ENCODE results near the gene DRAM1. TPM values are rescaled to one million over a fixed set of nuclear protein-coding genes. Genes with fewer than 3 reads are reported as not detected.

The DRAM1 gene

GRCh38 chr12:101967506-101967905 is 90.1 kb downstream of the DRAM1 start:
- no peak overlapping the region for H3K4me3 ChIP-seq (ENCODE audit: insufficient read depth in 1 of 2, low read depth in 1 of 2, low read length in 2 of 2)
- no peaks in the 10 kb centered on the region for H3K27me3 ChIP-seq (ENCODE audit: control insufficient read depth in 1 of 2, insufficient read depth in 1 of 2, low read length in 2 of 2)
- no peak overlapping the region for H2BK5ac ChIP-seq (ENCODE audit: low read depth, low read length, poor library complexity, severe bottlenecking)
- H3K79me1 ChIP-seq (replicated peaks; ENCODE audit: low read length, poor library complexity, severe bottlenecking), result no peaks in the 10 kb centered on the region
- H3K4me2 ChIP-seq (ENCODE audit: low read length, poor library complexity, severe bottlenecking), result no peak overlapping the region
- H4K91ac ChIP-seq (ENCODE audit: low read length), result no peak overlapping the region
- no peak overlapping the region for H4K8ac ChIP-seq (ENCODE audit: low read length)
- no peak for DNase-seq
- H2BK12ac ChIP-seq (ENCODE audit: low read length in 2 of 2), result no peak overlapping the region
- peaks cover 2% of the 10 kb centered on the region for H3K9me3 ChIP-seq (ENCODE audit: control insufficient read depth, low read length)
- H3K36me3 ChIP-seq (ENCODE audit: control insufficient read depth in 1 of 2, insufficient read depth in 2 of 2, low read depth in 1 of 2, low read length in 2 of 2), result no peaks in the 10 kb centered on the region
- no peak overlapping the region for H2AK5ac ChIP-seq (ENCODE audit: low read length, severe bottlenecking)
- no peak overlapping the region for H3K18ac ChIP-seq (ENCODE audit: low read depth in 1 of 2, low read length in 2 of 2)
- no peak overlapping the region for H2BK15ac ChIP-seq (ENCODE audit: low read depth, poor library complexity, severe bottlenecking)
- no peak overlapping the region for H2AFZ ChIP-seq (ENCODE audit: low read depth, low read length)
- no peak overlapping the region for H2BK120ac ChIP-seq (ENCODE audit: low read depth, low read length)
- H3K4me1 ChIP-seq (ENCODE audit: control insufficient read depth, insufficient read depth, low read depth, low read length), result no peaks in the 10 kb centered on the region
- no peak overlapping the region for H3K9ac ChIP-seq (ENCODE audit: low read length)
- 88% methylated on average over 4 of the region's 4 CpGs for WGBS
- H3K23ac ChIP-seq (ENCODE audit: low read length in 2 of 2), result no peak overlapping the region
- H3K4ac ChIP-seq (ENCODE audit: low read depth in 1 of 2, low read length in 2 of 2), result no peak overlapping the region
- H3K27ac ChIP-seq (ENCODE audit: low read length, poor library complexity, severe bottlenecking), result no peak overlapping the region
- H3K14ac ChIP-seq (ENCODE audit: low read length in 2 of 2), result peak overlapping the region in 1 of 2 experiments; percentile 75

DNA sequence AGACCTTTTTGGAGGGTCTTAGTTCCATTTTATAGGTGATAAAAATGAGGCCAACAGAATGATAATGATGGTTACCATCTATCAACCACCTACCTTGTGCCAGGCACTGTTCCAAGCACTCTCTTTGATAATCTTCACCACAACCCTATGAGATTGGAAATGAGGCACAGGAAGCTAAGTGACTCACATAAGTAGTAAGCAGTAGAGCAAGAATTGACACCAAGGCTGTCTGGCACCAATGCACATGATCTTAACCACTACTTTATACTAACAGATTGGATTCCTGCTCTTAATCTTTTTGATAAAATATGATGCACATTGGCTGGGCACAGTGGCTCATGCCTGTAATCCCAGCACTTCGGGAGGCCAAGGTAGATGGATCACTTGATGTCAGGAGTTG is 91.4 kb downstream of the DRAM1 start:
- Histone ChIP-seq H3K18ac (ENCODE audit: low read depth in 1 of 2, low read length in 2 of 2) (no peak overlapping the region), H3K27me3 (ENCODE audit: control insufficient read depth in 1 of 2, insufficient read depth in 1 of 2, low read length in 2 of 2) (no peaks in the 10 kb centered on the region), H3K27ac (ENCODE audit: low read length, poor library complexity, severe bottlenecking) (no peak overlapping the region), H2AK5ac (ENCODE audit: low read length, severe bottlenecking) (no peak overlapping the region), H2AFZ (ENCODE audit: low read depth, low read length) (no peak overlapping the region), H2BK15ac (ENCODE audit: low read depth, poor library complexity, severe bottlenecking) (no peak overlapping the region), H3K4me1 (ENCODE audit: control insufficient read depth, insufficient read depth, low read depth, low read length) (no peaks in the 10 kb centered on the region), H4K8ac (ENCODE audit: low read length) (no peak overlapping the region), H2BK12ac (ENCODE audit: low read length in 2 of 2) (no peak overlapping the region), H3K79me1 (replicated peaks; ENCODE audit: low read length, poor library complexity, severe bottlenecking) (no peaks in the 10 kb centered on the region), H3K36me3 (ENCODE audit: control insufficient read depth in 1 of 2, insufficient read depth in 2 of 2, low read depth in 1 of 2, low read length in 2 of 2) (no peaks in the 10 kb centered on the region), H3K4me3 (ENCODE audit: insufficient read depth in 1 of 2, low read depth in 1 of 2, low read length in 2 of 2) (no peak overlapping the region), H3K4me2 (ENCODE audit: low read length, poor library complexity, severe bottlenecking) (no peak overlapping the region), H3K9me3 (ENCODE audit: control insufficient read depth, low read length) (peaks cover 2% of the 10 kb centered on the region), H4K91ac (ENCODE audit: low read length) (no peak overlapping the region), H3K14ac (ENCODE audit: low read length in 2 of 2) (no peak overlapping the region), H2BK120ac (ENCODE audit: low read depth, low read length) (no peak overlapping the region), H3K9ac (ENCODE audit: low read length) (no peak overlapping the region), H3K23ac (ENCODE audit: low read length in 2 of 2) (no peak overlapping the region), H3K4ac (ENCODE audit: low read depth in 1 of 2, low read length in 2 of 2) (no peak overlapping the region), H2BK5ac (ENCODE audit: low read depth, low read length, poor library complexity, severe bottlenecking) (no peak overlapping the region)
- DNase-seq, result no peak
- WGBS, result no CpG with 5 or more reads among the region's 1 CpG

Small RNAs within 50 kb of the gene (small RNA-seq; reads per million reads assigned to genes)
- gene RNA5SP369 (ENCODE audit: low read depth), result not detected
- not detected for gene RNU6-1183P (ENCODE audit: low read depth)

All from mesenchymal stem cell (in vitro differentiated cells and primary cell).